ENCODE measurements around the gene SNN. TPM values are rescaled to one million over a fixed set of nuclear protein-coding genes. Genes with fewer than 3 reads are reported as not detected.
A peak's percentile ranks its signal among the peaks of the same experiment; 100 is the strongest.

Gene SNN
- total RNA-seq, 3 donors from 2014 or later = 16.4 to 68.3 (median 18.7) TPM

DNA sequence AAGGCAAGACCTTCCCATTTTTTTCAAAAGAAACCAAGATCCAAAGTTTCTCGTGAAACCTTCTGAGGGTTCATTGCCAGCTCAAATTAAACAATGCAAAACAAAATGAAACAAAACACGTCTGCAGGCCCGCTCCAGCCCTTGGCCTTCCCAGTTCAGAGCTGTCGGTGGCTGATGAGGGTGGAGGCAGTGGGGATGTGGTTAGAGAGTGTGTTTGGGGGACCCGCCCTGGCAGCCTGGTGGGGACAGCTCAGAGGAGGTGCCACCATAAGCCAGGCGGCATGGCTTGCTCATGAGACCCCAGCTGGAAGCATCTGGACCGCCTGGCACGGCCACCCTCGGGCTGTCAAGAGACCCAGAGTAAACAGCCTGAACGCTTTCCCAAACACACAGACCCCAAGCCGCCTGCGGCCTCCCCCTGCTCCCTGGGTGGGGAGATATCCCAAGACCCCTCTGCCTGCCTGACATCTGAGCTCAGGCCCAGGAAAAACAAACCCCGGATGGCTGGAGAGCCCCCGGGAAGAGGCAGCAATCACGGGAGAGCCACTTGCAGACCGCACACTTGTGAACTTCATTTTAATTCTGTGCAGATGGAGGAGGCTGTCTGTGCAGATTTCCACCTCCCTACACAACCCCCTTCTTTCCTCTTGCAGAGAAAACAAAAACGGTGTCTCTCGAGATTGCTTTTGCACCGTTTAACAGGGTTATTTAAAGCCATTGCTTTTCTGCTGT lies 46.2 kb upstream of the SNN start:
- Histone ChIP-seq H3K27ac (peak overlapping the region; percentile 18 to 84), H3K4me1 (peaks cover 3 to 5% of the 10 kb centered on the region in 2 donors), H3K9me3 (no peaks in the 10 kb centered on the region), H3K36me3 (no peaks in the 10 kb centered on the region), H3K4me3 (peak overlapping the region in 2 of 3 donors; percentile 22 to 48), H3K27me3 (no peaks in the 10 kb centered on the region)
- DNase-seq (ENCODE audit: low spot score in 2 of 2) = no peak
- TF ChIP-seq, protein P1, sequence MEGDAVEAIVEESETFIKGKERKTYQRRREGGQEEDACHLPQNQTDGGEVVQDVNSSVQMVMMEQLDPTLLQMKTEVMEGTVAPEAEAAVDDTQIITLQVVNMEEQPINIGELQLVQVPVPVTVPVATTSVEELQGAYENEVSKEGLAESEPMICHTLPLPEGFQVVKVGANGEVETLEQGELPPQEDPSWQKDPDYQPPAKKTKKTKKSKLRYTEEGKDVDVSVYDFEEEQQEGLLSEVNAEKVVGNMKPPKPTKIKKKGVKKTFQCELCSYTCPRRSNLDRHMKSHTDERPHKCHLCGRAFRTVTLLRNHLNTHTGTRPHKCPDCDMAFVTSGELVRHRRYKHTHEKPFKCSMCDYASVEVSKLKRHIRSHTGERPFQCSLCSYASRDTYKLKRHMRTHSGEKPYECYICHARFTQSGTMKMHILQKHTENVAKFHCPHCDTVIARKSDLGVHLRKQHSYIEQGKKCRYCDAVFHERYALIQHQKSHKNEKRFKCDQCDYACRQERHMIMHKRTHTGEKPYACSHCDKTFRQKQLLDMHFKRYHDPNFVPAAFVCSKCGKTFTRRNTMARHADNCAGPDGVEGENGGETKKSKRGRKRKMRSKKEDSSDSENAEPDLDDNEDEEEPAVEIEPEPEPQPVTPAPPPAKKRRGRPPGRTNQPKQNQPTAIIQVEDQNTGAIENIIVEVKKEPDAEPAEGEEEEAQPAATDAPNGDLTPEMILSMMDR (IDR thresholded peaks at IDR 0.05) = no peak
- TF ChIP-seq POLR2AphosphoS5 (IDR thresholded peaks at IDR 0.05) (no peak), POLR2A (IDR thresholded peaks at IDR 0.05) (no peak)
- intact Hi-C loops (cut with DNase I; ENCODE audit: low total_unique reads) = no loop called here

DNA sequence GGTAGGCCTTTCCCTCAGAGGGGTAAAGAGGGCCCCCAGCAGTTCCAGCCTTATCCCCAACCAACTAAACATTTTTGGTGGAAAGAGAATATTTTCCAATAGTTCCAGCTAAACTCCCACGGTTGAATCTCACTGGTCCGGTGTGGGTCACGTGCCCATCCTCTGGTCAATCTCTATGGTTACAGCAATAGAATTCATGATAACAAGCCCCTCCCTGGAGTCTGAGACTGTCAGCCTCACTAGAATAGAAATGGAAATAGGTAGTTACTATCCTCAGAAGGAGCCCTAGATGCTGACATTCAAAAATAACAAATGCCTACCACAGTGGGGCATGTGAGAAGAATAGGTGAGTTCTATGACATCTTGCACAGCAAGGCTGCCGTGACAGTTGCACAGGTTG lies 44.0 kb upstream of the SNN start:
- no peak for DNase-seq (ENCODE audit: low spot score in 2 of 2)
- Histone ChIP-seq H3K36me3 (no peaks in the 10 kb centered on the region), H3K4me3 (no peak overlapping the region), H3K9me3 (no peaks in the 10 kb centered on the region), H3K27ac (peak overlapping the region in 1 of 2 donors; percentile 40), H3K4me1 (peaks cover 0 to 3% of the 10 kb centered on the region in 2 donors), H3K27me3 (no peaks in the 10 kb centered on the region)
- TF ChIP-seq, protein P1 (IDR thresholded peaks at IDR 0.05) = no peak
- TF ChIP-seq POLR2A (IDR thresholded peaks at IDR 0.05) = no peak
- no peak for TF ChIP-seq POLR2AphosphoS5 (IDR thresholded peaks at IDR 0.05)
- intact Hi-C loops (cut with DNase I; ENCODE audit: low total_unique reads) = no loop called here

DNA sequence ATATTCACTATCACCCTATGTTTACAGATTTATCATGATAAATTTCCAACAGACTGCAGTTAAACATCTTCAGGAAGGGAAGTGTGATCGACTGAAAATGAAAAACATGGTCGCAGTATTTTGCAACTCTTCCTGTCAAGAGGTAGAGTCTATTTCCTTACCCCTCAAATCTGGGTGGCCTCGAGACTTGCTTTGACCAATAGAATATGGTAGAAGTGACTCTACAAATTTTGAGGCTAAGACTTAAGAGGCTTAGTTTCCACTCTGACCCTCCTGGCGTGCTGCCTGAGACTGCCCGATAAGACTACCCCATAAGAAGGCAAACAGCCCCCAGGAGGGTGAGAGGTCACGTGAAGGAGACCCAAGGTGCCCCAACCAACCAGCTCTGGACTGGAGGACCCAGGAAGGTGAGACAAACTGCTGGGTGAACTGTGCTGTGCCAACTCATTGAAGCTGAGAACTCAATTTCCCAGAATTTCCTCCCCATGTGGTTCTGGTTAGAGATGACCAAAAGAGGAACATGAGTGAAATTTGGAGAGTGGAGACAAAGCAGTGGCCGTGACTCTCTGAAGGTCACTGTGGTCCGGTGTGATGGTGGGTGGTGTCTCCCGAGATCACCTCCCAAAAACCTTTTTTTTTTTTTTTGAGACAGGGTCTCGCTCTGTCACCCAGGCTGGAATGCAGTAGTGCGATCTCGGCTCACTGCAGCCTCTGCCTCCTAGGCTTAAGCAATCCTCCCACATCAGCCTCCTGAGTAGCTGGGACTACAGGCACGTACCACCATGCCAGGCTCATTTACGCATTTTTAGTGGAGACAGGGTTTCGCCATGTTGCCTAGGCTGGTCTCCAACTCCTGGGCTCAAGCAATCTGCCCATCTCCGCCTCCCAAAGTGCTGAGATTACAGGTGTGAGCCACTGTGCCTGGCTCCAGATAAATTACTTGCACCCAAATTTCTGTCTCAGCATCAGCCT lies 43.3 kb upstream of the SNN start:
- TF ChIP-seq POLR2AphosphoS5 (IDR thresholded peaks at IDR 0.05) (no peak), POLR2A (IDR thresholded peaks at IDR 0.05) (no peak)
- TF ChIP-seq, protein P1 (IDR thresholded peaks at IDR 0.05) = no peak
- Histone ChIP-seq H3K27me3 (no peaks in the 10 kb centered on the region), H3K9me3 (no peaks in the 10 kb centered on the region), H3K4me3 (no peak overlapping the region), H3K4me1 (peaks cover 0 to 3% of the 10 kb centered on the region in 2 donors), H3K36me3 (no peaks in the 10 kb centered on the region), H3K27ac (peak overlapping the region; percentile 40 to 45)
- intact Hi-C loops (cut with DNase I; ENCODE audit: low total_unique reads) = no loop called here
- no peak for DNase-seq (ENCODE audit: low spot score in 2 of 2)

- Histone ChIP-seq H3K36me3 (no peaks in the 10 kb centered on the region), H3K4me1 (peaks cover 0 to 3% of the 10 kb centered on the region in 2 donors), H3K27me3 (no peaks in the 10 kb centered on the region), H3K27ac (peak overlapping the region; percentile 40 to 45), H3K4me3 (no peak overlapping the region), H3K9me3 (no peaks in the 10 kb centered on the region)
- DNase-seq (ENCODE audit: low spot score in 2 of 2) = no peak
- TF ChIP-seq, protein P1 (IDR thresholded peaks at IDR 0.05) = no peak
- TF ChIP-seq POLR2AphosphoS5 (IDR thresholded peaks at IDR 0.05) (no peak), POLR2A (IDR thresholded peaks at IDR 0.05) (no peak)
- intact Hi-C loops (cut with DNase I; ENCODE audit: low total_unique reads) = no loop called here
These were observed 42.5 kb upstream of the SNN start for GRCh38 chr16:11625769-11626168.

Data from breast epithelium (tissue), 4 donors.